ENCODE data around the gene BTRC.
A peak's percentile ranks its signal among the peaks of the same experiment; 100 is the strongest.
"Not testable (repeated sequence)": the region's sequence is repeated elsewhere in the genome, so short reads cannot be mapped to it uniquely, and the experiment has no call there.

BTRC gene

DNA sequence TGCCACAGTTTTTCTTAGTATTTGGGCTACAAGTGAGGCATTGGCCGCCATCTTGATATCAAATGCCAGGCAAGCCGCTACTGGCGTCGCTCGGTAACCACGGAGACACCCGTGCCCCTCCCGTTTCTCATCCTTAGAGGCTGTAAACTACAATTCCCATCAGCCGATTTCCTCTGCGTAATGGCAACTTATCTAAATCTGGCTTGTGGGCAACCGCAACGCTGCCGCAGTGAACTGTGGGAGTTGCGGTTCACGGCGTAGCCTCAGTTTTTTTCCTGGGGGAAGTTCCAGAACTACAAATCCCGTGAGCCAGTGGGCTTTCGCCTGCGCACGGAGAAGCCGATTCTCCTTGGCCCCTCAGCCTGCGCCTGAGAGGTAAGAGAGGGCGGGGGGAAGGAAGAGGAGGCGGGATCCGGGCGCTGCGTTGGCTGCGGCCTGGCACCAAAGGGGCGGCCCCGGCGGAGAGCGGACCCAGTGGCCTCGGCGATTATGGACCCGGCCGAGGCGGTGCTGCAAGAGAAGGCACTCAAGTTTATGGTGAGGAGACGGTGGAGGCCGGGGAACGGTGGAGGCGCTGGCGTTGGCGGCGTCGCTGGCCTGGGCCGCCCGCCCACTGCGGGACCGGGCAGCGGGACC is at the start of gene BTRC:
Gene BTRC (plus strand): TSS at position 474 of the 636 bp plus-strand sequence. CDS start 16 bp downstream, at position 490.
- peak; percentile 79 to 93 (median 91) for DNase-seq (ENCODE audit: low read depth in 3 of 3)

DNA sequence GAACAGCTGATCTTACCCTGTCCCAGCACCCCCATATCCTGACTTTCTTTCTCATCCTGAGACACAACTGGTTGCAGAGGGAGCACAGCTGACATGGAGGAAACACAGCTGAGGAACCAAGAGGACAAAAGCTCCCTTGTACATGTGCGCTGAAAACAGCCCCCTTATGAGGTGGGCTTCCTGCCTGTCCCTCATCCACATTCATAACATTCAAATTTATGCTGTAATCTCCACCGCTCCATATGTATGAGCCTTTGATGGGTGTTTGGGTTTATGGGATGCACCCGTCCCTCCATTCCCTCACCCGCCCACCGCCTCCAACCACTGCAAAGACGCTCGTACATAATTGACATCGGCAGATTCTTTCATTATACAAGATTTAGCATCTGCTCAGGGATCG is 49.6 kb upstream of the BTRC start:
- no peak for DNase-seq (ENCODE audit: low read depth in 3 of 3)

DNA sequence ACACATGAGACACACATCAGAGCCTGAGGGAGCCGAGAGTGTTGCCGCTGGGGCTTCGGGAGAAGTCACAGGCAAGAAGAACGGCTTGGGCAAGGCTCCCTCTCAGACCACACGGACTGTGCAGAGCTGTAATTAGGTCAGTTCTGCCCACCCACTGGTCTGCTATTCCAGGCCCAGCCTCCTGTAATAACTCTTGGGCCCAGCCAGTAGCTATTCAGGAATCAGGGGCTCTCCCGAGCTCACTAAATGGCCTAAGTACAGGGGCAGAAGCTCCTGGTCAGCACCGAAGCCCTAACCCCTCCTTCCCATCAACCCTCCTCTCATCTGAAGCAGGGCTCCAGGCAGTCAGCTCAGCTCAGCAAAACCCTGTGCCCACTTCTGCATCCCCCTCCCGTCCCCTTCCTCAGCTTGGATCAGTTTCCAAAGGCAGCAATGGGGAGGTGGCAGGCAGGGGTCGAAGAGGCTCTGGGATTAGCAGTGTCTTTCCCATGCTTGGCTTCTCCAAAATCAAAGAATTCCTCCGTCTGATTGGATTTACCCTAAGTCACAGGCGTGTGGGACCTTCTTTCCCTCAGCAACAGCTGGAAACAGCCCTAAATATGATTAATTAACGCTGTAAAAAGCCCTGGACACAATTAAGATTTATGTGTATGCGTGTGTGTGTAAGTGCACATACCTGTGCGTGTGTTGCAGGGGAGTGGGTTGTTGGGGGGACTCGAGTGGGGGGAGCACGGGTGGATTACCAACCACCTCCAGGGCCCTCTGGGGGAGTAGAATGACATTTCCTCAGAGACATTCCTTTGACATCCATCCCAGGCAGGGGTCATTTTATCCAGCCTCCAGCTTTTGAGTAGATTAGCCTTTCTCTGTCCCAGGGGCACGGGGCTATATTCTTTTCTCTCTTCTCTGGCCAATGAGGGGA is 48.4 kb upstream of the BTRC start:
- DNase-seq (ENCODE audit: low read depth in 3 of 3): no peak

DNA sequence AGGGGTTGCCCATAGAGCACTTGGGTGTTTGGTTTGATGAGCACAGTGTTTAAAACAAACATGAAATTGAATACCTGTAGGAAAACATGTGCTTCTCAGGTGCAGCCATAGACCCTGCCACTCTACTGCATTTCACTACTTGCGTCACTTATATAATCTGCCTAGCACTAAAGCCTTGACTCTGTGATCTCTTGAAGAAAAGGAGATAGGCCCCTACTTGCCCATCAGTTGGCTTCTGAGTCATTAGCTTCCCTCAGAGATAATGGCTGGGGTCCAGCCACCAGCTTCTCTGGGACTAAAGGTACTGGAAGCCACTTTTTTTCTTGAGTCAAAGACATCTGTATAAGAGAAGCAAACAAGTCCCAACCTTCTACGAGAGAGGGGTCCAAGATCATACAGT is 45.9 kb upstream of the BTRC start:
- no peak for DNase-seq (ENCODE audit: low read depth in 3 of 3)

DNA sequence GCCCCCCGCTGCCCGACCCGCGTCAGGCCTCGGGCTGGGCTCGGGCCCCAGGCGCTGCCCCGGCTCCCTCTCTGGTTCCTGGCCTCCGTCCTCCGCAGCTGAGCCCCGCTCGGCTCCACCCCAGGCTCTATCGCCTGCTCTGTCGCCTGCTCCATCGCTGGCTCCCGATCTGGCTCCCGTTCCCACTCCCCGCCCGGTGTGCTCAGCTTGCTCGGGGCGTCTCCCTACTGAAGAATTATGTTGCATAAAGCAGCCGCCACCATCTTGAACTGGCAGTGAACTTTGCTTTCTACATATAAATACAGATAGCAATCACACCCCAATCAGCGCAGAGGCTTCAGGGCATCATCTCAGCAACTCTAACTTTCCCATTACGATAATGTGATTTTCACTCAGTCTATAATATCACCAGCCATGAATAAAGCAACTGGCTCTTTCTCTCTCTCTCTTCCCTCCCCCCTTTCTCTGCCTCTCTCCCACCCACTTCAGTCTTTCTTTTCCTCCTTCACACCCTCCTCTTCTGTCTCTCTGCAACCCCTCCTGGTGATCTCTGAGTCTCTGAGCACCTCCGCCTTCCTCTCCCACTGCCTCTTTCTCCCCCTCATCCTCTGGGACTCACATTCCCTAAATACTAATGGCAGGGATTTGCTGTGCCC is 43.3 kb upstream of the BTRC start:
- DNase-seq (ENCODE audit: low read depth in 3 of 3): no peak

DNA sequence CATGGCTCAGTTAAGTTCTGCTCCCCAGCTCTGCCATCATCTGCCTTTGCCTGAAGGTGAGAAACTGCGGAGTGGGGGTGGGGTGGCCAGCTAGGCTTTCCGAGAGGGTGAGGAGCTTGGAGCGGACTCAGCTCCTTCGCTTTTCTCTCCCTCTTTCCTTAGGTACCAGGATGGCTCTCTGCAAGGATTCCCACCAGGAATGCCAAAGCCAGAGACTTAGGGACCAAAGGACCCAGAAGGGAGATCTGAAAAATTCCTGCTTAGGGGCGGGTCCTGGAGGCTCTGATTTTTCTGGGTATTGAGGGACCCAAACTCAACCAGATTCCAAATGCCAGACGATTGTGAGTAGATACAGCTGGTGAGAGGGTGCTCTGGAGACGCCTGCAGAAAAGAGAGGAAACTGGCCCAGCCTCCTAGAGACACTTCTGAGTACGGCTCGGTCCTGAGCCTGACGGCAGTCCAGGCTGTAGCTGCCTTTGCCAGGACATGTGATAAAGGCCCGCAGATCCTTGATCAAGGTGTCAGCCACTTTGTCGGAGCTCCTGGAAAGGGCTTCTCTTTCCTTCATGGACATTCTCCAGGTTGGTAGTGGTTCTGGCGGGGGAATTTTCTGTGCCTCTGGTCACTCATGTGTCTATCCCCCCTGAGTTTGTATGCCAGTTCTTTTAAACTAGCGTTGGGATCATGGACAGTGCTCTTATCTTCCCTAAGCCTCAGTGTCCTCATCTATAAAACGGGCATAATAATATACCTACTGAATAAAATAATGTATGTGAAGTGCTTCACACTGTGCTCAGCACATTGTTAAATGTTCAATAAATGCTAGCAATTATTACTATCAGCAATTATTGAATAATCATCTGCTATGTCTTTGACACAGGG is 42.5 kb upstream of the BTRC start:
- no peak for DNase-seq (ENCODE audit: low read depth in 3 of 3)

DNA sequence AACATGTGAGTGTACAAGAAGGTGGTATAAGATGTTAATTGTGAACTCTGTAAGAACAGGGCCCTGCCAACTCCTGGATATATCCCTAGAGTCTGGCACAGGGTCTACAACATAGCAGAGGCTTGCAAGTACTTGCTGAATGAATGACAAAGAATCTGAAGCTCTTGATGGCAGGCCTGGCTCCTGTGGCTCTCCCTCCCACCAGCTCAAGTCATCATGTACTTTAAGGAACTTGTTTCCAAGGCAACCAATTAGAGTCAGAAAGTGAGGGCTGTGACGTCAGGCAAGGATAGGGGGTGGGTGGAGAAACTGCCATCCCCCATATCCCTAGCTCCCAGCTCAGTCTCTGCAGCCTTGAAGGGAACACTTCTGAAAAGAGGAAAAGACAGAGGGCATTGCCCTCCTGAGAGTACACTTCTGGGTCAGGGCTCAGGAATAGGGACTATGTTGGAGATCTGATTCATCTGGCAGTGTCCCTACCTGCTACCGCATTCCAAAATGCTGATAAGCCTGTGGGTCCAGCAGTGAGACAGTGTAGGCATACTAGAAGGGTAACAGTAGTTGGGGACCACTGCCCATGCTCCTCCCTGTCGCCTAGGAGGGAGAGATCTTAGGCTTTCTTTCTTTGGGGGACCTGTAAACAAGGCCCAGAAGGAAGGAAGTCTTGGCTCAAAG is 34.6 kb upstream of the BTRC start:
- DNase-seq (ENCODE audit: low read depth in 3 of 3): no peak

DNA sequence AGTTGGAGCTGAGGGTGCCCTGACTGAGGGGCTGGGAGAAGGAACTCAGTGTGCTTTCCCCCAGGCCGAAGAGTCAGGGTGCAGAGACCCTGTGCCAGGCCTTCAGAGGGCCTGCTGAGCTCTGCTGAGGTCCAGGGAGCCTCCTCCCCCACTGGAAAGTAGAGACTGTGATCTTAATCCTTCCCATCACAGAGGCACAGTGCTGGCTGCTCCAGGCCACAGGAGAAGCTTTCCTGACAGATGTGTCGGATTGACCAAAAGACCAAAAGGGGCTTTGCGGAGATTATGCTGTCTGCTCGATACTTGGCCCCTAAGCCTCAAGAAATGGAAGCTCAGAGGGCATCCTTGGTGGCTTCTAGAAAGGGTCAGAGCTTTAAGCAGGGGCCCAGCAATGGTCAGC is 32.9 kb upstream of the BTRC start:
- DNase-seq (ENCODE audit: low read depth in 3 of 3): no peak

DNA sequence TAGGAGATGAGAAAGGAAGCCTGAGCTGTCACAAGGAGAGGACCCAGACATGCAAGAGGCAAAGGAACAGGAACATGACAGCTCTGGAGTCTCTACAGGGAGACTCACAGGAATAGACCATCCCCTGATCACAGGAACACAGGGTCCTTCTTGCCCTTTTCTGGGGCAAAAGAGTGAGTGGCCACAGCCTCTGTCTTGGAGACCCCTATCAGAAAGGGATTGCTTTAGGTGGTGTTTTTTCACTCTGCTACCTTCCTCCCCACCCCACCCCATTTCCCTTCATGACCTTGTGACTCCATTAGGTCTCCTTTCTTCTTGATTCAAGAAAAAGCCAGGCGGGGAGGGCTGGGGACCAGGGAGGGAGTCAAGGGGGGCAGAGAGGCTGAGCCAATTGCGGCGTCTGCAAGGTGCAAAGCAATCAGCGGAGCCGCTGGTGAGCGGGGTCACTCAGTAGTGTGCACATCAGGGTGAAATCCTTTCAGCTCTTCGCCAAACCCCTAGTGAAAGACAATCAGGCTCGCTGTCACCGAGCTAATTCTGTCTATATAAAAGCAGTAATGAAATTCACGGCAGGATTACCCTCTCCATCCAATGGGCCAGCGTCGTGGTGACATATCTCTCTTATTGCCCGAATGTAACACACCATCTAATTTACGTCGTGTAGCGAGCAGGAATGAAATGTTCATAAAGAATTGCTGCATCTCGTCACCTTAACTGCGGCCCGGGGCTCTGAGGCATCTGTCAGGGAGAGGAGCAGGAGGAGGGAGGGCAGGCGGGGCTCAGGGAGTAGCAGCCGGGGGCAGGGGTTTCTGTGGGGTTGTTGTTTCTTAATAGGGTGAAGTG is 31.5 kb upstream of the BTRC start:
- DNase-seq (ENCODE audit: low read depth in 3 of 3): no peak

DNA sequence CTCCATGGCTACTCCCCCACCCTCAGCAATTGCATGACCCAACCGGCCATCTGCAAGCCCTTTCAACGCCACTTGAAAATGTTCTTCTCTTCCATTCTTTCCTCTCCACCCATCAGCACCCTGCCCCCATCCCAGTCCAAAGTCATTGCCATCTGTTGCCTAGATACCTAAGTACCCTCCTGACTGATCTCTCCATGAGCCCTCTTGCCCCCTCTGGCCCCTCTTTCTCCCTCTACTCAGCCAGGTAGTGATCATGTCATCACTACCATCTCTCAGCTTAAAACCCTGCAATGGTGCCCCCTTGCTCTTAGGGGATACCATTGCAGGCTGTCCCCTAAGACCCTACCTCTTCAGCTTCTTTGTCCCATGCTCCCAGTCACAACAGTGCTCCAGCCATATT is 30.5 kb upstream of the BTRC start:
- no peak for DNase-seq (ENCODE audit: low read depth in 3 of 3)

DNA sequence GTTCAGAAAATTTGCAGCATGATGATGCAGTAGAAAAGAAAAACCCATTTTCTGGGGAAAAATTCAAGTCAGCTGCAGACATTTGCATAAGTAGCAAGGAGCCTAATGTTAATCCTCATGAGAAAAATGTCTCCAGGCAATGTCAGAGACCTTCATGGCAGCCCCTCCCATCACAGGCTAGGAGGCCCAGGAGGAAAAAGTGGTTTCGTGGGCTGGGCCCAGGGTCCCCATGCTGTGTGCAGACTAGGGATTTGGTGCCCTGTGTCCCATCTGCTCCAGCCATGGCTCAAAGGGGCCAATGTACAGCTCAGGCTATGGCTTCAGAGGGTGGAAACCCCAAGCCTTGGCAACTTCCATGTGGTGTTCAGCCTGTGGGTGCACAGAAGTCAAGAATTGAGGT is 26.5 kb upstream of the BTRC start:
- DNase-seq (ENCODE audit: low read depth in 3 of 3): not testable (repeated sequence)

DNA sequence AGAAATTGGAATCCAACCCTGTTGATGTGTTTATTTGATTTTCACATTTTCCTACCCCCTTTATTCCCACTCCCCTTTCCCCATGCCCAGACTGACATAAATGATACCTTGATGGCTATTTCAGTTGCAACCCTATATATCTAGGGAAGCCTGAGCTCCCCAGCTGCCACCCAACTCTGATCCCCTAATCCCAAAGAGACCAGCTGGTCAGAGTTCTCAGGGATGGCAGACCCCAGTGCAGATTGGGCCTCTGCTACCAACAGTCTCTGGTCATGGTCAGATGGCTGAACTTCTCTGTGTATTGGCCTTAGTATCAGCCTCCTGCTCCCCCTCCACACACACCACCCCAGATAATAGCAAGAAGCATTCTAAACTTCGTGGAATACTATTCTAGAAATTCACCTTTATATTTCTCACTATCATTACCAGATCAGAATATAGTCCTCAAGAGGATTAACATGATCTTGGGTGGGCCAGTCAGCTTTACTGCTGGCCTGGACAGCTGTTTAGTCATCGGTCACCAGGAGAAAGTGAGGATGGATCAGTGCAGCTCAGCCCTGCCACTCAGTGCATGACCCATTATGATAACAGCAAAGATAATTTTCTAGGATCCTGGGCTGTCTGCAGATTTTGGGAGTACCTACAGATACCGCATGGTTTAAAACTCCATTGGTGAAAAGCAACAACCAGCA is 24.5 kb upstream of the BTRC start:
- no peak for DNase-seq (ENCODE audit: low read depth in 3 of 3)

DNA sequence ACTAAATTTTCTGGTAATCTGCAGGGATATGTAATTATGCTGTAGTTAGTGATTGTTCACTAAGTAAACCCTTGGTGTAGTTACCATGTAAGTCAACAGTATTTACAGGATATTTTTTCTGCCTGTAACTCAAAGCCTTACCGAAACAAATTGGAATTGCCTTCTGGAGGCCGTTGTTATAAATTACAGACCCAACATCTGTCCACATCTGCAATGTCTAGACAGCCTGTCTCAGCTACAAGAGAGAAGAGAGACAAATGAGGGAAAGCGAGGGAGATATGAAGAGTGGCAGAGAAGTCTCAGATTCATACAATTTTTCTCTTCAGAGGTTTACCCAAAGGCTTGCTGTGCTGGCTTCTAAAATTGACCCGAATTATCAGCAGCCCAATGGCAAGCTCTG is 23.7 kb upstream of the BTRC start:
- DNase-seq (ENCODE audit: low read depth in 3 of 3): no peak

DNA sequence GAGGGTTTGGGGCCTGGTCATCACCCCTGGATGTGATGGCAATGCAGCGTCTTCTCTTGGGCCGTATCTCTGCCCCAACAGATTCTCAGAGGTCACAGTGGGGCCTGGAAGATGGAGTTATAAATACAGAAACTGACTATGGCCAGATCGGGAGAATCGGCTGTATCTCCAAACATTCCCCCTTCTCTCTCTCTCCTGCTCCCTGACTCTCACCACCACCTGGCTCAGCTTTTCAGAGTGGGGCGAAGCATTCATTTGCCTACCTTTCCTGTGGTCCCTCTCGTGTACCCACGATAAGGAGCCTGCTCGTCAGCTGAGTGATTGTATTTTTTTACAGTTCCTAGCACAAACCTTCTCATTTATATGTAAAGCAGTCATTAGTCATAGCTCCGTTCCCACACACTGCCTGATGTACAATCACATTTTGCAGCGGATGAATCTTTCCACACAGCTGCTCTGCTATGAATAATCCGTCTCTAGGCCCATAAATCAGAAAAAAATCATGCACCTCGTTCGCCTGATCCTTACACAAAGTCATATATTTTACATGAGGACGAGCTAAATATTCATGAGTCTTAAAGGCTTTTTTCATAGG is 23.2 kb upstream of the BTRC start:
- DNase-seq (ENCODE audit: low read depth in 3 of 3): no peak

DNA sequence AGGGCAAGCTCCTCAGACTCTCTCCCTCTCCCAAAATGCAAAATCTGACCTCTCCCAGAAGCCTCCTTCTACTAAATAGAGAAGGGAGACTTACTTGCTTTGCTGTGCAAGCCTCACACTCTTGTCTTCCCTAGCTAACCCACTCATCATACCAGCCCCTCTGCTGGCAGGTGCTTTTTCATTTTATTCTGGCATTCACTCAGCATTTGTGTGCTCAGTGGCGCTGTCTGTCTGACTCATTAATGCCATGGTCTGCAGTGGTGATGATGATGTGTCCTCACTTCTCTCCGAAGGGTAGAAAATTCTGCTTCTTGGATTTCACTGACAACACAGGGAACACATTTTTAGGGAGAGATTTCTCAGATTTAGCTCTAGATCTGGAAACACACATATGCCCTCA is 22.0 kb upstream of the BTRC start:
- DNase-seq (ENCODE audit: low read depth in 3 of 3): no peak

DNA sequence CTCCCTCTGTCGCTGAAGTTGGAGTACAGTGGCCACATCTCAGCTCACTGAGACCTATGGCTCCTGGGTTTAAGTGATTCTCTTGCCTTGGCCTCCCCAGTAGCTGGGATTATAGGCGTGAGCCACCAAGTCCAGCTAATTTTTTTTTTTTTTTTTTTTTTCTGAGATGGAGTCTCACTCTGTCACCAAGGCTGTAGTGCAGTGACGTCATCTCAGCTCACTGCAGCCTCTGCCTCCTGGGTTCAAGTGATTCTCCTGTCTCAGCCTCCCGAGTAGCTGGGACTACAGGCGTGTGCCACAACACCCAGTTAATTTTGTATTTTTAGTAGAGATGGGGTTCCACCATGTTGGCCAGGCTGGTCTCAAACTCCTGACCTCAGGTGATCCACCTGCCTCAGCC is 19.7 kb upstream of the BTRC start:
- not testable (repeated sequence) for DNase-seq (ENCODE audit: low read depth in 3 of 3)

DNA sequence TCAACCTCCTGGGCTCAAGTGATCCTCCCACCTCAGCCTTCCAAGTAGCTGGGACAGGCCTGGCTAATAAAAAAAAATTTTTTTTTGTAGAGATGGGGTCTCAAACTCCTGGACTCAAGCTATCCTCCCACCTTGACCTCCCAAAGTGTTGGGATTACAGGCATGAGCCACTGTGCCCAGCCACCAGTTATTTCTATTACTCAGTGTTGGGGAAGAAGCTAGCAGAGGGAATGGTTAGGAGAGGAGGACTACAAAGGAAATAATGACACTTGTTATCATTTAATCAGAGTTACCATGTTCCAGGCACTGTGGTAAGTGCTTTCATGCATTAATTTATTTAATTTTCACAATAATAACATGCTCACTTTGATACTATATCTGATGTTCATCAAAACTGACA is 17.6 kb upstream of the BTRC start:
- no peak for DNase-seq (ENCODE audit: low read depth in 3 of 3)

DNA sequence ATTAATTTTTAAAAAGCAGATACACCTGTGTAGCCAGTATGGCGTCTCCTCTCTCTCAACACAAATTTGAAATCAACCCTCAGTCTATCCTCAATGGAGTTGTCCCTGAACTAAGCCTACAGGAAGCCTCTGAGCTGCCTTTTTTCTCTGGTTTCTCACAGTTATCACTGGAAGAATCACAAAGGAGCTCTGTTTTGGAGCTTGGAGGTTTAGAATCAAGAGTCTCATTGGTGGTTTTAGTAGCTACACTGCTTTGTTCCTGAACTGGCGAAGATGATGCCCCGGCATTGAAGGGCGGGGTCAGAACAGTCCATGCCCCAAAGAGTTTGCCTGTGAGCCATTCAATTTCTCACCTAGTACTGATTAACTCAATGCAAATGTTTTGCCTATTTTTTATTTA is 16.1 kb upstream of the BTRC start:
- DNase-seq (ENCODE audit: low read depth in 3 of 3): no peak

DNA sequence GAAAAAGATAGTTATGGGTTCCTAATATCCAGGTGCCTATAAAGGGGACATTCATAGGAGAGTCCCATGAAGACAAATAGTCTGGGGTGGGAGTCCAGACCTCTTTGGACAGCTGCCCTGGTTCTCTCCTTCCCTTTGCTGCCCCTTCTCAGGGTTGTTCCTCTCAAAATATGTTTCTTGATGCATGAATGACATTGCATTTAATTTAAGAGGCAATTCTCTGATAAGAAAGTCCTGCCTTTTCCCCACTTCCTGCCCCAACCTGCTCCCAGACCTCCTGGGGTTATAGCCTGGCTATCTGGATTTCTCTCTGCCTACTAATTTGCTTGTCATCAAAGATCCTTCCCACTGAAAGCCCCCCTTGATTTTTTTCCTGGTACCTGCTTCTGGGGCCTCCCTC is 12.5 kb upstream of the BTRC start:
- DNase-seq (ENCODE audit: low read depth in 3 of 3): no peak

Measured in stimulated activated CD4-positive, alpha-beta T cell treated with anti-CD3 and anti-CD28 coated beads, TNF-alpha, amount 100 ng/mL, for 4 hours (primary cell).